Right lobe of liver (tissue), 6 donors: ENCODE data around the gene ERC1. TPM values are rescaled to one million over a fixed set of nuclear protein-coding genes. Genes with fewer than 3 reads are reported as not detected.
"Not testable (repeated sequence)": the region's sequence is repeated elsewhere in the genome, so short reads cannot be mapped to it uniquely, and the experiment has no call there.

Source experiments
- ATAC-seq, 4 donors: fragments of 200-7000 bp; cut with Tn5 transposase; one replicate each; pipeline ENCODE4 v1.9.1; 2020; ENCODE audit warnings: mild to moderate bottlenecking in 4 of 4, moderate library complexity in 4 of 4
- DNase-seq, 3 donors: peaks; one replicate each; pipeline ENCODE4 v3.0.0-alpha.2; 2020
- H3K27ac ChIP-seq, 3 donors: fragments of 200-600 bp; one replicate each; pipeline ENCODE4 v1.8.0; 2022
- H3K27me3 ChIP-seq, 2 donors: fragments of 200-600 bp; one replicate each; pipeline ENCODE4 v1.8.0; 2022
- H3K36me3 ChIP-seq, 4 donors: fragments of 200-600 bp; sonication (generic) in 1 of 4; one replicate each; pipeline versions ENCODE4 v1.5.1 to v1.8.0; 2017 to 2022; ENCODE audit warnings: control low read depth in 1 of 4
- H3K4me1 ChIP-seq, 4 donors: fragments of 200-600 bp; sonication (generic) in 1 of 4; one replicate each; pipeline versions ENCODE4 v1.5.1 to v1.8.0; 2017 to 2022; ENCODE audit warnings: control low read depth in 1 of 4
- H3K4me3 ChIP-seq, 3 donors: fragments of 200-600 bp; one replicate each; pipeline ENCODE4 v1.8.0; 2022
- H3K9me3 ChIP-seq, 4 donors: fragments of 200-600 bp; sonication (generic) in 1 of 4; one replicate each; pipeline versions ENCODE4 v1.5.1 to v1.8.0; 2017 to 2022; ENCODE audit warnings: control low read depth in 1 of 4
- CTCF ChIP-seq, 4 donors: fragments of 200-600 bp in 3 of 4; fragments of 450-650 bp in 1 of 4; IDR thresholded peaks; one replicate each; pipeline versions ENCODE4 v1.5.1 to v1.8.0; 2016 to 2022; ENCODE audit warnings: antibody characterized with exemption in 4 of 4, mild to moderate bottlenecking in 2 of 4
- POLR2A ChIP-seq: fragments of 450-650 bp; IDR thresholded peaks from one replicate; pipeline ENCODE4 v1.6.1; 2017; ENCODE audit warnings: antibody characterized with exemption, mild to moderate bottlenecking
- WGBS: methylation state at CpG from one replicate; pipeline ENCODE4 v1.1.6; 2018; ENCODE audit warnings: low coverage, low lambda C conversion rate; ENCODE audit not compliant: insufficient coverage; ENCODE audit errors: missing lambda C conversion rate; 5-methylcytosine and 5-hydroxymethylcytosine counted together
- intact Hi-C, 2 donors: fragments of 100-400 bp; cut with DNase I; formaldehyde crosslinking; loops; one replicate each; pipeline versions ENCODE4 v1.11.2 to v1.14.1; 2022
- total RNA-seq, 6 experiments: library from RNA; depleted of rRNA in 2 of 6; stranded (reverse); fragments of >200 nt in 2 of 6; fragmentation: NEBNext Ultra II Directional in 3 of 6; extraction: Animal tissue kit (Norgen Biotek cat#: 25700) in 3 of 6; gene quantifications; one replicate each; pipeline versions ENCODE4 v1.1.0 to v1.2.4, GENCODE V29; 2016 to 2023
- donor health status: DM: no; HTN: yes; CAD: no.
- donor health status: DM: no; HTN: no; CAD: no.
- donor health status: DM: no; HTN: no; CAD: no.
- donor health status: DM: no; HTN: yes; CAD: no.
- donor health status: DM: no; HTN: yes; CAD: no.

Gene ERC1
- total RNA-seq, 6 experiments from 2014 or later: 24.8 to 30.8 (median 28.6) TPM

- Histone ChIP-seq H3K27me3 (no peaks in the 10 kb centered on the region), H3K27ac (no peak overlapping the region), H3K36me3 (no peaks in the 10 kb centered on the region), H3K4me3 (no peak overlapping the region), H3K9me3 (no peaks in the 10 kb centered on the region), H3K4me1 (no peaks in the 10 kb centered on the region)
- intact Hi-C loops: no loop called here
- no peak for TF ChIP-seq POLR2A
- TF ChIP-seq CTCF (IDR thresholded peaks at IDR 0.05): no peak
- DNase-seq (no peak), ATAC-seq (no peak)
- 96% methylated on average over 3 of the region's 3 CpGs for WGBS
These were observed 55.7 kb downstream of the ERC1 start for GRCh38 chr12:1046727-1047126.

- H3K27me3 ChIP-seq: no peaks in the 10 kb centered on the region
- no peak for DNase-seq
- 70% methylated on average over 8 of the region's 8 CpGs for WGBS
These were observed 57.1 kb downstream of the ERC1 start for GRCh38 chr12:1047898-1048660.

GRCh38 chr12:1050059-1050707 is 59.2 kb downstream of the ERC1 start:
- no peak overlapping the region for H3K27ac ChIP-seq
- no peak overlapping the region for H3K4me3 ChIP-seq
- ATAC-seq (peak in 1 of 4 donors; percentile 15), DNase-seq (no peak)
- H3K9me3 ChIP-seq: no peaks in the 10 kb centered on the region
- H3K4me1 ChIP-seq: peaks cover 0 to 21% (median 3%) of the 10 kb centered on the region in 4 donors
- no peaks in the 10 kb centered on the region for H3K27me3 ChIP-seq
- 62% methylated on average over 4 of the region's 4 CpGs for WGBS
- no peaks in the 10 kb centered on the region for H3K36me3 ChIP-seq
- TF ChIP-seq POLR2A (no peak), CTCF (IDR thresholded peaks at IDR 0.05) (no peak)
- intact Hi-C loops: no loop called here

More at GRCh38 chr12:1047898-1048660, 57.1 kb downstream of the ERC1 start:
- Histone ChIP-seq H3K4me1 (no peaks in the 10 kb centered on the region), H3K4me3 (no peak overlapping the region), H3K27ac (no peak overlapping the region), H3K9me3 (no peaks in the 10 kb centered on the region), H3K36me3 (no peaks in the 10 kb centered on the region)
- TF ChIP-seq POLR2A (no peak), CTCF (IDR thresholded peaks at IDR 0.05) (no peak)
- peak in 3 of 4 donors; percentile 25 to 42 (median 33) for ATAC-seq
- intact Hi-C loops: no loop called here

DNA sequence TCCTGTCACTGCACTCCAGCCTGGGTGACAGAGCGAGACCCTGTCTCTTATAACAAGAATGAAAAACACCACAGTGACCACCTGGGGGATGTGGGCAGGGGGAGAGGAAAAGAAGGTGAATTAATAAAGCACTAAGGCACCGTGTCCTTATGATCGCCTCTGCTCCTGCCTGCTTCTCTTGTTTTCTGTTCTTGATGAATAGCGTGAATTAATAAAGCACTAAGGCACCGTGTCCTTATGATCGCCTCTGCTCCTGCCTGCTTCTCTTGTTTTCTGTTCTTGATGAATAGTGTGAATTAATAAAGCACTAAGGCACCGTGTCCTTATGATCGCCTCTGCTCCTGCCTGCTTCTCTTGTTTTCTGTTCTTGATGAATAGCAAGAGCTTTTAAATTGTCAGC is 60.6 kb downstream of the ERC1 start:
- H3K27ac ChIP-seq, H3K9me3 ChIP-seq, ATAC-seq, DNase-seq, H3K27me3 ChIP-seq, H3K36me3 ChIP-seq, H3K4me3 ChIP-seq, intact Hi-C loops: not testable (repeated sequence)
- 73% methylated on average over 7 of the region's 8 CpGs for WGBS
- H3K4me1 ChIP-seq: peaks cover 0 to 21% (median 4%) of the 10 kb centered on the region in 4 donors

- DNase-seq (no peak), ATAC-seq (no peak)
- H3K4me3 ChIP-seq: no peak overlapping the region
- H3K36me3 ChIP-seq: no peaks in the 10 kb centered on the region
- H3K27ac ChIP-seq: peak overlapping the region in 1 of 3 donors; percentile 50
- H3K9me3 ChIP-seq: no peaks in the 10 kb centered on the region
- TF ChIP-seq POLR2A: no peak
- TF ChIP-seq CTCF (IDR thresholded peaks at IDR 0.05): no peak
- intact Hi-C loops: no loop called here
- H3K4me1 ChIP-seq: peaks cover 0 to 21% (median 4%) of the 10 kb centered on the region in 4 donors
- no peaks in the 10 kb centered on the region for H3K27me3 ChIP-seq
These were observed 62.7 kb downstream of the ERC1 start for GRCh38 chr12:1053690-1054089.
